ENCODE results near the gene RFNG. TPM values are rescaled to one million over a fixed set of nuclear protein-coding genes. Genes with fewer than 3 reads are reported as not detected.

RFNG gene
- polyA plus RNA-seq, 3 donors, result 34.4 to 35.7 (median 34.4) TPM

DNA sequence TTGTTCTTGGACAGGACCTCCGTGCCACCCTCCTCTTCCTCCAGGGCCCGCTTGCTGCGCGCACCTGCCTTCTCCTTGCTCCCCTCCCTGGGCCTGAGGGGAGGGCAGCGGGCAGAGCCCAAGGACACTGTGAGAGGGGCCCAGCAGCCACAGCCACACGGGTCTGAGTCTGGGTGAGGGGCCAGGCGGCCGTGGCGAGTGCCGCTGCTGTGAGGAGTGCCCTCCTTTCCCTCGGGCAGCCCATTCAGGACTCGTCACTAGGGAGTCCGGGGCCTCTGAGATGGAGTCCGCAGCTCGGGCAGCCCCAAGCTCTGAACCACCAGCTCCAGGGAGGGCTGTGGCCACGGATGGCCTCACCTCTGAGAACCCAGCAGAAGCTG lies 8.4 kb upstream of the RFNG start:
- DNase-seq (ENCODE audit: low read depth in 3 of 3, low spot score in 2 of 3), result no peak

GRCh38 chr17:82059272-82060000 lies 7.8 kb upstream of the RFNG start:
- DNase-seq (ENCODE audit: low read depth in 3 of 3, low spot score in 2 of 3), result no peak

DNA sequence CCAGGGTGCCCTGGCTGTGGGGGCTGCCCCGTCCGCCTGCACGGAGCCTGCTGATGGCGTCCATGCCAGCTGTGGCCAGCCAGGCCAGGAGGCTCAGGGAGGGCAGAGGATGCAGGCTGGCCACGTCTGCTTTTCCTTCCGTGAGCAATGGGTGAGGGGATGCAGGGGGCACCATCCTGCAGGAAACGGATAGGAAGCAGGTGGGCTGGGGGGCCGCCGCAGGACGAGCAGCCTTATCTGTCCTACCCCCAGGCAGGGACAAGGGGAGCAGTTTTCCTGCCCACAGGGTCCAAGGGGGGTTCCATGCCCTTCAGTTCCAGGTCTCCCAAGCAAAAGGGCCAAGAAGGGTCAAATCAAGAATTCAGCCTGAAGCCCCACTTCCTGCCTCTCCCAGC lies 7.2 kb upstream of the RFNG start:
- DNase-seq (ENCODE audit: low read depth in 3 of 3, low spot score in 2 of 3), result no peak

DNA sequence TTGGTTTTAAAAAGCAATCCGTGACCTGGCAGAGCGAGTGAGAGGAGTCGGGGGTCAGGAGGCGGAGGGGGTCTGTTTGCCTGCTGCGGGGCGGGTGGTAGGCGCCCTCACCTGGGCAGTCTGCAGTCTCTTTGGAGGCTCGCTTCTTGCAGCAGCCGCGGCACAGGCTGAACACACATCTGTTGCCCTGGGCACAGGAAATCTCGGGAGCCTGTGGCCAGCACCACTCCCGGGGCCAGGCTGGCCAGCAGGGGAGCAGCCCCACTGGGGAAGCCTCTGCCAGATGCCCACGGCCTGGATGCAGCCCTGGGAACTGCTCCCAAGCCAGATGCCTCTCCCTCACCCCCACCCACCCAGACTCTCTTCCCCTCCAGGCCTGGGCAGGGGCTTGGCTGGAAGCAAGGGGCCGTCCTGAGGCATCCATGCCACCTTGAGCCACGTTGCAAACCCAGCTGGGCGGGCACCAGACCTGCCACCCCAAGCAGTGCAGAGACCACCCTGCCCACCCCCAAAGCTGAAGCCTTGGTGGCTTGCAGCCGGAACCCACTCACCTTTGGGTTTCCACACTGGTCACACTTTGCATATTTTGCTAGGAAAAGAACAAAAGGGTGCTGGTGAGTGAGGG lies 6.7 kb upstream of the RFNG start:
- no peak for DNase-seq (ENCODE audit: low read depth in 3 of 3, low spot score in 2 of 3)

- no peak for DNase-seq (ENCODE audit: low read depth in 3 of 3, low spot score in 2 of 3)
Observed at GRCh38 chr17:82056729-82057621, 5.4 kb upstream of the RFNG start.

GRCh38 chr17:82055965-82056728 lies 4.5 kb upstream of the RFNG start:
- DNase-seq (ENCODE audit: low read depth in 3 of 3, low spot score in 2 of 3), result no peak

DNA sequence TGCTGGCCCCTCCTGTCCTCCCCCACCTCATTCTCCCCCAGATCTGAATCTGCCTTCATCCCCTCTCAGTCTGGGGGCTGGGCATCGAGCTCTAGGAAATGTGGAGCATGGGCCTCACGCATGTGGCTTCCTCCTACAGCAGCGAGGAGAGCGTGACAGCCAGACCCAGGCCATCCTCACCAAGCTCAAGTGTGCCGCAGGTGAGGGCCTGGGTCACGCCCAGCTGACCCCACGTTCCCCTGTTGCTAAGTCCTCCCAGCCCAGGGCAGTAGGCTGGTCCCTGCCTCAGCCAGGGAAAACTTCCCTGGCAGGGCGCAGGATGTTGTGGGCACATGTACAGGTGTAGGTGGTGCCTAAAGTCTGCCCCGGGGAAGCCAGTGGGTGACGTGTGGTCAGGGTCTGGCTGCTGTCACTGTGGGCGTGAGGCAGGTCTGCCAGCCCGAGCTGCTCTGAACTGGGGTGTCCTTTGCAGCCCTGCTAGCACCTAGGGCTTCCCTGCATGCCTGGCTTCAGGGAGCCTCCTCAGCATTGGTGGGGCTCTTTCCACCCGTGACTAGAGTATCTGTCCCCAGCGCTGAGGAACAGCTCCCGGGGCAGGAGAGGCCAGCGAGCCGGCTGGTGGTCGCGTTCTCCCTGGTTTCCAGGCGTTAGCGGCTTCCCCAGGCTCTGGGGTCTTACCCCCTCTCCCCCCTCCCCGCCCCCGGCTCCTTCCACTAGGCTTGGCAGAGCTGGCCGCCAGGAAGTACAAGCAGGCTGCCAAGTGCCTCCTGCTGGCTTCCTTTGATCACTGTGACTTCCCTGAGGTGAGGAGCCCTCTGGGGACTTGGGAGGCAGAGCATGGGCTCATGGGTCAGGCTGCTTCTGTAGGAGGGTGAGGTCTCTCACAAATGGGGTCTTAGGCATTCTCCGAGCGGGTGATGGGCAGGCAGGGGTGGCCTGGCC lies 3.7 kb upstream of the RFNG start:
- no peak for DNase-seq (ENCODE audit: low read depth in 3 of 3, low spot score in 2 of 3)

DNA sequence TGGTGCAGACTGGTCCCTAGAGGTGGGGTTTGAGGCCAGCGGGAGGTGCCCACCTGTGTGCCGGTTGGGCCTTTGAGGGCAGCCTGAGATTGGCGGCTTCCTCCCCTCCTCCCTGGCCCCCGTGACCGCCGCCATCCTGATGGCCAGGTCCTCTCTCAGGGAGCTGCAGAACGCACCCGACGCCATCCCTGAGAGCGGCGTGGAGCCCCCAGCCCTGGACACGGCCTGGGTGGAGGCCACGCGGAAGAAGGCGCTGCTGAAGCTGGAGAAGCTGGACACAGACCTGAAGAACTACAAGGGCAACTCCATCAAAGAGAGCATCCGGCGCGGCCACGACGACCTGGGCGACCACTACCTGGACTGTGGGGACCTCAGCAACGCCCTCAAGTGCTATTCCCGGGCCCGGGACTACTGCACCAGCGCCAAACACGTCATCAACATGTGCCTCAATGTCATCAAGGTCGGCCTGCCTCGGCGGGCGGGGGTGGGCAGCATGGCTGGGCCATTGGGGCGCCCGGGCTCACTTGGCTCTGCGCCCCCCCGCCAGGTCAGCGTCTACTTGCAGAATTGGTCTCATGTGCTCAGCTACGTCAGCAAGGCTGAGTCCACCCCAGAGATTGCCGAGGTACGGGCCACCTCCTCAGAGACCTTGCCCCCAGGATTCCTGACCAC lies 2.9 kb upstream of the RFNG start:
- no peak for DNase-seq (ENCODE audit: low read depth in 3 of 3, low spot score in 2 of 3)

DNA sequence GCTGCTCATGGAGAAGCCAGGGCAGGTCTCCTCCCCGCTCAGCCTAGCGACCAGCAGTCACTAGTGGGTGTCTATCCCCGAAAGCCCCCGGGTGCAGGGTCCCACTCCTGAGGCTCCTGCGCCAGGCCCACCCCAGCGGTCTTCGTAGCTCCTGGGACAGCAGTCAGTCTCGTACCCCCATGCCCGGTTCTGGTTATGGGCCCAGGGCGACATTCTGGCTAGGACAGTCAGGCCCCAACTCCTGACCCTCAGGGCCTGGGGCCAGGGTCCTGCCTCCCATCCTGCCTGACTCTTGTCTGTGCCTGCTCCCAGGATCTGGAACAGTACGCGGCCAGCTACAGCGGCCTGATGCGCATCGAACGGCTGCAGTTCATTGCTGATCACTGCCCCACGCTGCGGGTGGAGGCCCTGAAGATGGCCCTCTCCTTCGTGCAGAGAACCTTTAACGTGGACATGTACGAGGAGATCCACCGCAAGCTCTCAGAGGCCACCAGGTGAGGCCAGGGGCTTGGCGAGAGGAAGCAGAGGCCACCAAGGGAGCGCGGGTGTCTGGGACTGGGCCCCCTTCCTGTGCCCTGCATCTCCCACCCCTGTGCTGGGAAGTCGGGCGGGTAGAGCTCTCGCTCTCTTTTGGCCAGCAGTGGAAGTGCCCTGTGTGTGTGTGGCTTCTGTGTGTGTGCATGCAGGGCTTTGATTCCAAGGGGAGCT lies 2.1 kb upstream of the RFNG start:
- DNase-seq (ENCODE audit: low read depth in 3 of 3, low spot score in 2 of 3), result no peak

GRCh38 chr17:82053130-82053529 lies 1.5 kb upstream of the RFNG start:
- DNase-seq (ENCODE audit: low read depth in 3 of 3, low spot score in 2 of 3), result no peak

DNA sequence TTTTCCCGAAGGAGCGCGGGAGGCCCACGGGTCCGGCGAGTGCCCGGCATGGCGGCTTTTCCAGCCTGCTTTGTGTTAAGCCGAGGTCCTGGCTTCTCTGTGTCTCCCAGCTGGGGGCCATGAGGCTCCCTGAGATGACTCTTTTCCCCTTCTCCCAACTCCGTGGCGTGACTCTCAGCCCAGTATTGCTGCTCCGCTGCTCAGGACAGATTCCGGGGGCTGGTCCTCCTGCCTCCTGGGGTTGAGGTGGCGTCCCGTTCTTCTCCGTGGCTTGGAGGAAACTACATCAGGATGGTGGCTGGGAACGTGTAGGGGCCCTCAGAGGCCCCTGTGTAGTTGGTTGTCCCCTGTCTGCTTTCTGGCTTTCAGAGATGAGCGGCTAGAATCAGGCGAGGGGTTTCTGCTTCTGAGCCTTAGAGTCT lies 1.0 kb upstream of the RFNG start:
- no peak for DNase-seq (ENCODE audit: low read depth in 3 of 3, low spot score in 2 of 3)

- no peak for DNase-seq (ENCODE audit: low read depth in 3 of 3, low spot score in 2 of 3)
Observed at GRCh38 chr17:82050761-82051641, 610 bp downstream of the RFNG start.

- DNase-seq (ENCODE audit: low read depth in 3 of 3, low spot score in 2 of 3), result no peak
Observed at GRCh38 chr17:82050152-82050760, 1.4 kb downstream of the RFNG start.

DNA sequence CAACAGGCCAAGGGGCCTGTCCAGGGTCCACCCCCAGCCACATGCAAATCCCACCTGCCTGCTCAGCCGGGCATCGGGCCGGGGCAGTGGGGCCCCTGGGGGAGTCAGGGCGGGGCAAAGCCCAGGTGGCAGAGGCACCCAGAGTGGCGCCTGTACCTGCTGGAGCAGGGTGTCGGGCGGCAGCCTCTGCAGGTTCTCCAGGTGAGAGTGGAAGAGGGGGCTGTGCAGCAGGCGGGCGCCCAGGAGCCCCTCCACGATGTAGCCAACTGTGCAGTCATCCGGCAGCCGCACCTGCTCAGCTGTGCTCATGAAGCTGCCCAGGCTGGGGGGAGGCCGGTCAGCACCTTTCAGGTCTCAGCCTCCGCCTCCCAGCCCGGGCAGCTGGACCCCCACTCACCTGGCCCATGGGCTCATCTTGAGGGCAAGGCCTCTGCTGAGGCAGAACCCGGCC lies 2.1 kb downstream of the RFNG start:
- no peak for DNase-seq (ENCODE audit: low read depth in 3 of 3, low spot score in 2 of 3)

DNA sequence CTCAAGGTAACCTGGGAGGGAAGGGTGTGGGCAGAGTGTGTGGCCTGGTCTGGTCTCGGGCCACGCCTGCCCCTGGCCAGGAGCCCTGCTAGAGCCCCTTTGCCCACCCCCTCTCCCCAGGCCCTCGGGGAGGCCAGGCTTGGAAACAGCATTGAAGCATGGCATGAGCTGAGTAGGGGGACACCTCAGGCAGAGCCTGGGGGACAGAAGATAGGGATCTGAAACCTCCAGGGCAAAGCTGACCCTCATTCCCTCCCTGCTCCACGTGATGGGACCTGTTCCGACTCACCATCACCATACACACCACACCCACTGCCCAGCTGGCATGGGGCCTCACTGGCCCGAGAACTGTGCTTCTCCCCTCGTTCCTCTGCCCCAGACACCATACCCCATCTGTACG lies 2.5 kb downstream of the RFNG start:
- DNase-seq (ENCODE audit: low read depth in 3 of 3, low spot score in 2 of 3), result no peak

DNA sequence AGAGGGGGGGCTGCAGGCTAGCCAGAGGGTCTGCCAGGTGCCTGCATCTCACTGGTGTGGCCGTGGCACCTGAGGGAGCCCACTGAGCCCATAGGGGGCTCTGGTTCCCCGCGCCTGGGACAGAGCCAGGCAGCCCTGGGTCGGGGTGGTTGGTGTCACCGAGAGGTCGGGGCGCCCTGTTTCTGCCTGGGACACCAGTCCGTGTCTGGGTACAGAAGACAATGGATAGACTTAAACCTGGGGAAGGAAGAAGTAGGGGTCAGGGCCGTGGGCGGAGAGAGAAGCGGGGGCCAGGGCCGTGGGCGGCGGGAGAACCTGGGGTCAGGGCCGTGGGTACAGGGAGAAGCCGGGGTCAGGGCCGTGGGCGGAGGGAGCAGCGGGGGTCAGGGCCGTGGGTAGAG lies 3.0 kb downstream of the RFNG start:
- no peak for DNase-seq (ENCODE audit: low read depth in 3 of 3, low spot score in 2 of 3)

DNA sequence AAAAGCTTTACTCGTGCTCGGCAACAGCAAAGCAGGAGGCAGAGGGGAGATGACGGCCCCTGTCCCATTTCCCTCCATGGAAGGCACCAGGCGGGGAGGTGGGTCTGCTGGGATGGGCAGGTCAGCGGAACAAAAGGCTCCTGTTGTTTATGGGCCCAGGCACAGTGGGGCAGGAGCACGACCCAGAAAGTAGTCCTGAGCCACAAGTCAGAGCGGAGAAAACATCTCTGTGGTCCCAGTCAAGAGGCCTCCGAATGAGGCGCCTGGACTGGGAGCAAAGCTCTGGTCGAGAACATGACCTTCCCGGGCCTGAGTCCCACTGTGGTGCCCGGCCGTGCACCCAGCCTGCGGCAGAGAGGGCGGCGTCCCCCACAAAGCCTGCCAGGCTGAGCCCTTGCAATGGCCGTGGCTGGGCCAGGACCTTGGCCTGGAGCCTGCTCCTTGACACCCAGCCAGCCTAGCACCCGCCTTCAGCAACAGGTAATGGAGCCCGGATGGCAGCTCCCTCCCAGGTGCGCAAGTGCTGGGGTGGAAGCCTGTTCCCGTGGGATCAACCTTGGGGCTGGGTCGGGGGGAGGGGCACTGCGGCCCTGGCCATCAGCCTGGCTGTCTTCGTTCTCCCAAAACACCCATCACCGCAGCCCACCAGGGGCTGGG lies 3.6 kb downstream of the RFNG start:
- DNase-seq (ENCODE audit: low read depth in 3 of 3, low spot score in 2 of 3), result no peak

Measured in right renal cortex interstitium (tissue), 3 donors.